GM19438 (cell line): Measurements from ENCODE around the gene PLCD3.
"Not testable (repeated sequence)": the region's sequence is repeated elsewhere in the genome, so short reads cannot be mapped to it uniquely, and the experiment has no call there.

Experiments used
- ATAC-seq: cut with Tn5 transposase; IDR thresholded peaks from one replicate; pipeline ENCODE4 v1.9.1; 2021; ENCODE audit warnings: low read depth; ENCODE audit not compliant: unreplicated experiment

Gene PLCD3

GRCh38 chr17:45135192-45135977 lies 3.1 kb upstream of the PLCD3 start, which contains the start of gene ACBD4:
Gene ACBD4 (plus strand): TSS chr17:45135687. CDS start chr17:45136145, 458 bp downstream.
- ATAC-seq = peak; percentile 66

- no peak for ATAC-seq
Observed at GRCh38 chr17:45132572-45133463, 503 bp upstream of the PLCD3 start.

GRCh38 chr17:45131616-45132319 lies 547 bp downstream of the PLCD3 start:
- ATAC-seq = no peak

- ATAC-seq = no peak
Observed at GRCh38 chr17:45130681-45131615, 1.4 kb downstream of the PLCD3 start.

GRCh38 chr17:45129940-45130680 lies 2.2 kb downstream of the PLCD3 start:
- no peak for ATAC-seq

- no peak for ATAC-seq
Observed at GRCh38 chr17:45129426-45129939, 2.8 kb downstream of the PLCD3 start.

GRCh38 chr17:45128989-45129388 lies 3.3 kb downstream of the PLCD3 start:
- ATAC-seq = no peak

GRCh38 chr17:45128331-45128730 lies 4.0 kb downstream of the PLCD3 start:
- ATAC-seq = no peak

GRCh38 chr17:45127548-45128300 lies 4.6 kb downstream of the PLCD3 start:
- ATAC-seq = no peak

- no peak for ATAC-seq
Observed at GRCh38 chr17:45127207-45127547, 5.1 kb downstream of the PLCD3 start.

GRCh38 chr17:45125509-45125908 lies 6.8 kb downstream of the PLCD3 start:
- ATAC-seq = no peak

- ATAC-seq = not testable (repeated sequence)
Observed at GRCh38 chr17:45124797-45125122, 7.6 kb downstream of the PLCD3 start.

GRCh38 chr17:45123930-45124796 lies 8.2 kb downstream of the PLCD3 start:
- no peak for ATAC-seq

- no peak for ATAC-seq
Observed at GRCh38 chr17:45123076-45123770, 9.1 kb downstream of the PLCD3 start.

- no peak for ATAC-seq
Observed at GRCh38 chr17:45121055-45121454, 11.3 kb downstream of the PLCD3 start.

- no peak for ATAC-seq
Observed at GRCh38 chr17:45120558-45120957, 11.8 kb downstream of the PLCD3 start.

- ATAC-seq = no peak
Observed at GRCh38 chr17:45119964-45120363, 12.4 kb downstream of the PLCD3 start.
